H1 (cell line): ENCODE results near the gene RABGAP1. TPM values are rescaled to one million over a fixed set of nuclear protein-coding genes. Genes with fewer than 3 reads are reported as not detected.

Experiments
- CTCF ChIA-PET: fragments of 300-600 bp; sonication (Branson Sonifier 250); formaldehyde crosslinking; loops from one replicate; lab custom pipeline; 2021; ENCODE audit not compliant: partially characterized antibody; lab: Charles Lee
- POLR2A ChIA-PET: fragments of 300-600 bp; sonication (Branson Sonifier 250); formaldehyde crosslinking; loops from one replicate; lab custom pipeline; 2021; ENCODE audit warnings: inconsistent platforms; ENCODE audit not compliant: partially characterized antibody; lab: Charles Lee
- DNase-seq, 2 experiments: peaks; one replicate each; pipeline versions ENCODE4 v3.0.0 to v3.0.0-alpha.2; 2010 to 2022; ENCODE audit warnings: low spot score in 2 of 2, low read depth in 1 of 2, mixed read lengths in 1 of 2
- FAIRE-seq: peaks from 2 replicates; lab custom pipeline; 2011; peaks lifted over from hg19 to GRCh38; lab: Jason Lieb, UNC
- H2AFZ ChIP-seq: 2 replicates; pipeline ENCODE4 v1.8.1; 2012; ENCODE audit warnings: low read length, inconsistent platforms
- H2AK5ac ChIP-seq: 2 replicates; pipeline ENCODE4 v1.6.1; 2013; ENCODE audit warnings: low read depth, low read length
- H2BK120ac ChIP-seq: replicated peaks from 2 replicates; pipeline ENCODE3; 2013; ENCODE audit warnings: low read depth, low read length, inconsistent platforms
- H2BK12ac ChIP-seq: 2 replicates; pipeline ENCODE4 v1.6.1; 2013; ENCODE audit warnings: low read depth, low read length
- H2BK15ac ChIP-seq: 2 replicates; pipeline ENCODE4 v1.6.1; 2013; ENCODE audit warnings: low read length
- H2BK20ac ChIP-seq: 2 replicates; pipeline ENCODE4 v1.6.1; 2013; ENCODE audit warnings: low read length
- H2BK5ac ChIP-seq: 2 replicates; pipeline ENCODE4 v1.6.1; 2013; ENCODE audit warnings: low read depth, low read length
- H3K14ac ChIP-seq: 2 replicates; pipeline ENCODE4 v1.6.1; 2013; ENCODE audit warnings: inconsistent platforms; ENCODE audit not compliant: insufficient read length
- H3K18ac ChIP-seq: 2 replicates; pipeline ENCODE4 v1.6.1; 2013; ENCODE audit warnings: low read length; ENCODE audit errors: extremely low read depth
- H3K23ac ChIP-seq: 2 replicates; pipeline ENCODE4 v1.6.1; 2013; ENCODE audit warnings: inconsistent platforms; ENCODE audit not compliant: insufficient read length
- H3K23me2 ChIP-seq: 2 replicates; pipeline ENCODE4 v1.6.1; 2013; ENCODE audit warnings: low read depth, low read length
- H3K27ac ChIP-seq: 2 replicates; pipeline ENCODE4 v1.6.1; 2011; ENCODE audit warnings: low read depth, low read length, inconsistent platforms
- H3K27me3 ChIP-seq, 4 experiments: replicated peaks in 1 of 4; 1 replicate in 1 of 4; 2 replicates in 3 of 4; pipeline versions ENCODE4 v1.6.1 to v1.8.1; 2011 to 2013; ENCODE audit warnings: low read length in 3 of 4, mild to moderate bottlenecking in 3 of 4, inconsistent platforms in 2 of 4, mixed read lengths in 2 of 4, moderate library complexity in 1 of 4; ENCODE audit not compliant: control insufficient read depth in 3 of 4, insufficient read depth in 3 of 4; ENCODE audit errors: extremely low read depth in 1 of 4
- H3K36me3 ChIP-seq, 4 experiments: 2 replicates each; pipeline versions ENCODE4 v1.6.1 to v1.8.1; 2011 to 2013; ENCODE audit warnings: mild to moderate bottlenecking in 4 of 4, low read length in 3 of 4, moderate library complexity in 2 of 4, control low read depth in 1 of 4, inconsistent platforms in 1 of 4; ENCODE audit not compliant: insufficient read depth in 4 of 4, control insufficient read depth in 2 of 4
- H3K4ac ChIP-seq: replicated peaks from 2 replicates; pipeline ENCODE3; 2013; ENCODE audit warnings: low read length, low read depth, mixed read lengths, inconsistent platforms; ENCODE audit not compliant: insufficient read length
- H3K4me1 ChIP-seq, 4 experiments: replicated peaks in 1 of 4; 1 replicate in 1 of 4; 2 replicates in 3 of 4; pipeline versions ENCODE4 v1.6.1 to v1.8.1; 2011 to 2013; ENCODE audit warnings: low read length in 3 of 4, inconsistent platforms in 2 of 4, mixed read lengths in 1 of 4; ENCODE audit not compliant: insufficient read depth in 4 of 4, control insufficient read depth in 3 of 4
- H3K4me2 ChIP-seq, 2 experiments: 2 replicates each; pipeline versions ENCODE4 v1.6.1 to v1.8.1; 2011 to 2013; ENCODE audit warnings: low read depth in 2 of 2, low read length in 2 of 2, control low read depth in 1 of 2, inconsistent platforms in 1 of 2, mild to moderate bottlenecking in 1 of 2; ENCODE audit not compliant: insufficient read depth in 1 of 2
- H3K4me3 ChIP-seq, 4 experiments: fragments of 200-600, 300-600 bp in 1 of 4; sonication (generic), shearing (Covaris generic), sonication (Bioruptor Twin) in 1 of 4; 2 replicates each; pipeline versions ENCODE4 v1.5.1 to v1.8.1; 2011 to 2016; ENCODE audit warnings: low read length in 4 of 4, low read depth in 3 of 4, control low read depth in 2 of 4, inconsistent platforms in 2 of 4, mild to moderate bottlenecking in 2 of 4, mixed read lengths in 1 of 4, moderate library complexity in 1 of 4; ENCODE audit not compliant: insufficient read depth in 2 of 4; ENCODE audit errors: extremely low read depth in 1 of 4
- H3K56ac ChIP-seq: replicated peaks from 2 replicates; pipeline ENCODE3; 2013; ENCODE audit warnings: low read depth, mild to moderate bottlenecking, mixed read lengths, low read length, inconsistent platforms; ENCODE audit not compliant: insufficient read length
- H3K79me1 ChIP-seq: 2 replicates; pipeline ENCODE4 v1.6.1; 2013; ENCODE audit warnings: low read depth, low read length, control low read depth
- H3K79me2 ChIP-seq, 2 experiments: 2 replicates each; pipeline versions ENCODE4 v1.6.1 to v1.8.1; 2012 to 2013; ENCODE audit warnings: low read length in 2 of 2, mild to moderate bottlenecking in 2 of 2, inconsistent platforms in 1 of 2; ENCODE audit not compliant: insufficient read depth in 2 of 2, control insufficient read depth in 1 of 2
- H3K9ac ChIP-seq, 4 experiments: replicated peaks in 1 of 4; 1 replicate in 1 of 4; 2 replicates in 3 of 4; pipeline versions ENCODE4 v1.6.1 to v1.8.1; 2011 to 2013; ENCODE audit warnings: low read depth in 3 of 4, low read length in 3 of 4, control low read depth in 2 of 4, mild to moderate bottlenecking in 2 of 4, moderate library complexity in 2 of 4, inconsistent platforms in 1 of 4; ENCODE audit errors: extremely low read depth in 1 of 4
- H3K9me3 ChIP-seq, 2 experiments: 2 replicates each; pipeline versions ENCODE4 v1.6.1 to v1.8.1; 2012 to 2013; ENCODE audit warnings: mild to moderate bottlenecking in 2 of 2, moderate library complexity in 2 of 2, control low read depth in 1 of 2, inconsistent platforms in 1 of 2, low read depth in 1 of 2, low read length in 1 of 2, mixed read lengths in 1 of 2; ENCODE audit not compliant: insufficient read depth in 2 of 2
- H4K20me1 ChIP-seq, 2 experiments: replicated peaks in 1 of 2; 2 replicates each; pipeline versions ENCODE3 to v1.8.1; 2011 to 2013; ENCODE audit warnings: inconsistent platforms in 2 of 2, low read length in 2 of 2, mild to moderate bottlenecking in 1 of 2; ENCODE audit not compliant: insufficient read depth in 2 of 2, control insufficient read depth in 1 of 2
- H4K5ac ChIP-seq: 2 replicates; pipeline ENCODE4 v1.6.1; 2013; ENCODE audit warnings: low read length, low read depth, mixed read lengths, inconsistent platforms; ENCODE audit not compliant: insufficient read length
- H4K8ac ChIP-seq: 2 replicates; pipeline ENCODE4 v1.8.0; 2013; ENCODE audit warnings: mild to moderate bottlenecking, moderate library complexity, low read length, inconsistent platforms; ENCODE audit not compliant: insufficient read depth; ENCODE audit errors: extremely low read depth
- H4K91ac ChIP-seq: replicated peaks from 2 replicates; pipeline ENCODE3; 2013; ENCODE audit warnings: low read length, mixed read lengths, inconsistent platforms; ENCODE audit not compliant: insufficient read length
- ASH2L ChIP-seq: fragments of 200-600, 300-600 bp; sonication (generic); IDR thresholded peaks from one replicate; pipeline ENCODE4 v1.7.1; 2017; ENCODE audit warnings: low read length
- CHD2 ChIP-seq: IDR thresholded peaks from 2 replicates; pipeline ENCODE4 v1.6.1; 2012; ENCODE audit warnings: low read length, improper control_type of control experiment
- EP300 ChIP-seq, 2 experiments: IDR thresholded peaks; 1 replicate in 1 of 2; 2 replicates in 1 of 2; pipeline ENCODE4 v1.6.1; 2011 to 2012; ENCODE audit warnings: low read depth in 2 of 2, low read length in 2 of 2, mild to moderate bottlenecking in 2 of 2, borderline replicate concordance in 1 of 2, inconsistent platforms in 1 of 2, moderate library complexity in 1 of 2
- HDAC6 ChIP-seq: IDR thresholded peaks from one replicate; pipeline ENCODE4 v1.7.1; 2012; ENCODE audit warnings: low read depth, mild to moderate bottlenecking, inconsistent platforms, low read length, moderate library complexity
- NRF1 ChIP-seq: IDR thresholded peaks from 2 replicates; pipeline ENCODE4 v1.6.1; 2011; ENCODE audit warnings: mild to moderate bottlenecking, low read depth, low read length, improper control_type of control experiment
- POLR2A ChIP-seq, 2 experiments: IDR thresholded peaks; 1 replicate in 1 of 2; 2 replicates in 1 of 2; pipeline ENCODE4 v1.6.1; 2011; ENCODE audit warnings: low read depth in 2 of 2, low read length in 2 of 2, mild to moderate bottlenecking in 2 of 2; ENCODE audit errors: control extremely low read depth in 1 of 2
- RAD21 ChIP-seq, 2 experiments: IDR thresholded peaks in 1 of 2; conservative IDR thresholded peaks in 1 of 2; 2 replicates each; pipeline ENCODE4 v1.6.1; 2011; ENCODE audit warnings: low read depth in 2 of 2, low read length in 2 of 2, improper control_type of control experiment in 1 of 2, inconsistent platforms in 1 of 2, mild to moderate bottlenecking in 1 of 2, moderate library complexity in 1 of 2
- RFX5 ChIP-seq: IDR thresholded peaks from 2 replicates; pipeline ENCODE4 v1.6.1; 2011; ENCODE audit warnings: low read depth, low read length, improper control_type of control experiment, borderline replicate concordance
- SUZ12 ChIP-seq: fragments of 200-600 bp; sonication (generic); IDR thresholded peaks from 2 replicates; pipeline ENCODE4 v1.6.1; 2012; ENCODE audit warnings: mild to moderate bottlenecking, inconsistent platforms, low read length, moderate library complexity, mixed read lengths
- TEAD4 ChIP-seq: IDR thresholded peaks from 2 replicates; pipeline ENCODE4 v1.6.1; 2012; ENCODE audit warnings: low read depth, low read length, inconsistent platforms, mixed read lengths
- whole genome bisulfite sequencing, 2 experiments: shearing (Covaris generic) in 1 of 2; methylation state at CpG; one replicate each; pipeline versions ENCODE4 v1.1.6 to v1.1.7; 2013 to 2015; ENCODE audit warnings: low lambda C conversion rate in 2 of 2, mixed read lengths in 2 of 2, inconsistent platforms in 1 of 2, low coverage in 1 of 2, missing lambda C conversion rate in 1 of 2; ENCODE audit not compliant: insufficient replicate concordance in 2 of 2, insufficient coverage in 1 of 2, insufficient read length in 1 of 2; ENCODE audit errors: extremely low coverage in 1 of 2, missing lambda C conversion rate in 1 of 2; 5-methylcytosine and 5-hydroxymethylcytosine counted together
- polyA plus RNA-seq, 7 experiments: library from polyadenylated mRNA; depleted of rRNA in 3 of 7; stranded (reverse) in 5 of 7; unstranded in 2 of 7; fragments of >200 nt in 5 of 7; fragments of 200-250 nt in 2 of 7; gene quantifications; 1 replicate in 5 of 7; 2 replicates in 1 of 7; 4 replicates in 1 of 7; pipeline versions ENCODE4 v1.2.1 to v1.2.3, GENCODE V29; 2011 to 2013; ENCODE audit warnings: missing spikeins in 2 of 7, mixed read lengths in 2 of 7
- total RNA-seq: library from RNA; stranded (reverse); fragmentation: NEBNext Ultra II Directional; extraction: Animal tissue kit (Norgen Biotek cat#: 25700); gene quantifications from 2 replicates; pipeline ENCODE4 v1.2.1, GENCODE V29; 2021

Gene RABGAP1
- total and polyA plus RNA-seq, 2 of the 8 experiments (the other 6 are each of a cell fraction or from before 2014, with no cell fraction given): 15.7 to 38.3 TPM

GRCh38 chr9:122939601-122940000 lies 1.2 kb upstream of the RABGAP1 start:
- 0 out of 2 replicates have a peak, but pooled peaks cover 3% of the 10 kb centered on the region for H3K79me1 ChIP-seq
- no peak overlapping the region for H3K23ac ChIP-seq
- H3K4me1 ChIP-seq: peaks cover 0 to 3% (median 2%) of the 10 kb centered on the region in 4 experiments; a peak in 3 of 7 replicates
- H3K23me2 ChIP-seq: peaks cover 3% of the 10 kb centered on the region
- H3K4me2 ChIP-seq: peak overlapping the region in 1 of 2 experiments; percentile 98; a peak in 2 of 4 replicates
- no peak for TF ChIP-seq CHD2
- TF ChIP-seq ASH2L: no peak
- TF ChIP-seq SUZ12: no peak
- no peak for TF ChIP-seq POLR2A (IDR thresholded peaks at IDR 0.05; ENCODE audit: control extremely low read depth in 1 of 2, low read depth in 2 of 2, low read length in 2 of 2)
- no peak for TF ChIP-seq HDAC6
- no peak for TF ChIP-seq NRF1
- TF ChIP-seq TEAD4: no peak
- no peak for TF ChIP-seq EP300 (IDR thresholded peaks at IDR 0.05; ENCODE audit: borderline replicate concordance in 1 of 2, low read depth in 2 of 2, low read length in 2 of 2)
- no peak for TF ChIP-seq RAD21 (IDR thresholded peaks at IDR 0.05 in 1 of 2, conservative IDR thresholded peaks at IDR 0.05 in 1 of 2; ENCODE audit: low read depth in 2 of 2, low read length in 2 of 2)
- TF ChIP-seq RFX5: no peak
- no peak overlapping the region for H3K18ac ChIP-seq
- H3K56ac ChIP-seq: no peak overlapping the region
- DNase-seq (no peak), FAIRE-seq (no peak)
- no peak overlapping the region for H3K14ac ChIP-seq
- H4K20me1 ChIP-seq: peaks cover 4 to 5% of the 10 kb centered on the region in 2 experiments
- H4K91ac ChIP-seq: no peak overlapping the region
- no peak overlapping the region; the same call in 1 of the 2 replicates for H2BK12ac ChIP-seq
- H2BK15ac ChIP-seq: no peak overlapping the region
- H3K9ac ChIP-seq: no peak overlapping the region
- no peak overlapping the region for H3K4me3 ChIP-seq
- H2BK120ac ChIP-seq: no peak overlapping the region
- H2BK5ac ChIP-seq: no peak overlapping the region
- H3K27ac ChIP-seq: no peak overlapping the region
- H3K79me2 ChIP-seq: peaks cover 24 to 52% of the 10 kb centered on the region in 2 experiments
- H3K36me3 ChIP-seq: peaks cover 8 to 19% (median 9%) of the 10 kb centered on the region in 4 experiments; a peak in 7 of 8 replicates
- ChIA-PET CTCF (no interaction called here), POLR2A (interaction anchor here (0.5 to 6.2 kb wide), 6 partner anchors 8 to 76 kb away, joined by 3 to 79 read pairs (median 8); partner anchors contain the start of genes RC3H2 and ZBTB26)
- no peak overlapping the region for H2BK20ac ChIP-seq
- 88% methylated on average over 4 of the region's 4 CpGs; no CpG with 5 or more reads in 1 of the 2 experiments for WGBS, 2 experiments
- no peaks in the 10 kb centered on the region for H3K27me3 ChIP-seq
- no peak overlapping the region for H4K5ac ChIP-seq
- no peak overlapping the region for H2AK5ac ChIP-seq
- H3K9me3 ChIP-seq: no peaks in the 10 kb centered on the region
- no peak overlapping the region for H4K8ac ChIP-seq
- H3K4ac ChIP-seq: no peak overlapping the region
- no peak overlapping the region for H2AFZ ChIP-seq
